Mesothelial cell of epicardium (in vitro differentiated cells): ENCODE results near the gene OPA1. TPM values are rescaled to one million over a fixed set of nuclear protein-coding genes. Genes with fewer than 3 reads are reported as not detected.

ENCODE experiments used
- DNase-seq, 2 experiments: peaks; one replicate each; pipeline ENCODE4 v3.0.0; 2021; ENCODE audit warnings: low spot score in 2 of 2; ENCODE audit not compliant: unreplicated experiment in 2 of 2
- H3K27ac Mint-ChIP-seq: 2 replicates; pipeline ENCODE4 v1.8.0; 2021; ENCODE audit warnings: mixed read lengths
- H3K27me3 Mint-ChIP-seq: 2 replicates; pipeline ENCODE4 v1.8.0; 2021; ENCODE audit warnings: low read depth, mixed read lengths
- H3K36me3 Mint-ChIP-seq: 2 replicates; pipeline ENCODE4 v1.8.0; 2021; ENCODE audit warnings: mixed read lengths
- H3K4me1 Mint-ChIP-seq: 2 replicates; pipeline ENCODE4 v1.8.0; 2021; ENCODE audit warnings: mixed read lengths
- H3K4me3 Mint-ChIP-seq: 2 replicates; pipeline ENCODE4 v1.8.0; 2021; ENCODE audit warnings: mild to moderate bottlenecking, moderate library complexity, mixed read lengths
- H3K9me3 Mint-ChIP-seq: 2 replicates; pipeline ENCODE4 v1.8.0; 2021; ENCODE audit warnings: mixed read lengths
- total RNA-seq: library from RNA; stranded (reverse); gene quantifications from 3 replicates; pipeline ENCODE4 v1.2.1, GENCODE V29; 2021
- TF ChIP-seq, protein P1 (sequence below): fragments of 200-600 bp; sonication (generic); IDR thresholded peaks from one replicate; pipeline ENCODE4 v1.5.0; 2021; ENCODE audit warnings: antibody characterized with exemption; ENCODE audit not compliant: unreplicated experiment

OPA1 gene
- total RNA-seq, 1 donor from 2014 or later, result 60.1 TPM

DNA sequence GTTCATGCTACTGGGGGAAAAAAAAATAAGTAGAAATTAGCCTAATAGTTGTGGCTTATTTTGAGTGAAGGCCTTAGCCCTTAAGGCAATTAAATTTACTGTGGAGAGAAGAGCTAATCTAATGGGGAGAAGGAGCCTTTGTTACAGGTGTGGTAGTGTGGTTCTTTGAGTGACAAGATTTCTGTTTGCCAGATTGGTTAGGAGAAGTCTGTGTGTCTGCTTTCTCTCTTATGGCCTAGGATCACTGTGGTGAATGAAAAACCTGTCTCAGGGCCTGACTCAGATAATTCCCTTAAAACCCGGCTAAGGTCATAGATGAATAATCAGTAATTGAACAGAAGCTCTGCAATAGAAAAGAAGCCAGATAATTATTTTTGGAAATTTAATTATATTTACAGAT, 27.0 kb downstream of the OPA1 start:
- TF ChIP-seq, protein P1, sequence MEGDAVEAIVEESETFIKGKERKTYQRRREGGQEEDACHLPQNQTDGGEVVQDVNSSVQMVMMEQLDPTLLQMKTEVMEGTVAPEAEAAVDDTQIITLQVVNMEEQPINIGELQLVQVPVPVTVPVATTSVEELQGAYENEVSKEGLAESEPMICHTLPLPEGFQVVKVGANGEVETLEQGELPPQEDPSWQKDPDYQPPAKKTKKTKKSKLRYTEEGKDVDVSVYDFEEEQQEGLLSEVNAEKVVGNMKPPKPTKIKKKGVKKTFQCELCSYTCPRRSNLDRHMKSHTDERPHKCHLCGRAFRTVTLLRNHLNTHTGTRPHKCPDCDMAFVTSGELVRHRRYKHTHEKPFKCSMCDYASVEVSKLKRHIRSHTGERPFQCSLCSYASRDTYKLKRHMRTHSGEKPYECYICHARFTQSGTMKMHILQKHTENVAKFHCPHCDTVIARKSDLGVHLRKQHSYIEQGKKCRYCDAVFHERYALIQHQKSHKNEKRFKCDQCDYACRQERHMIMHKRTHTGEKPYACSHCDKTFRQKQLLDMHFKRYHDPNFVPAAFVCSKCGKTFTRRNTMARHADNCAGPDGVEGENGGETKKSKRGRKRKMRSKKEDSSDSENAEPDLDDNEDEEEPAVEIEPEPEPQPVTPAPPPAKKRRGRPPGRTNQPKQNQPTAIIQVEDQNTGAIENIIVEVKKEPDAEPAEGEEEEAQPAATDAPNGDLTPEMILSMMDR, result no peak
- no peak for DNase-seq
- H3K9me3 Mint-ChIP-seq, result no peaks in the 10 kb centered on the region
- H3K27me3 Mint-ChIP-seq, result no peaks in the 10 kb centered on the region
- no peak overlapping the region for H3K27ac Mint-ChIP-seq
- no peak overlapping the region for H3K4me3 Mint-ChIP-seq
- H3K4me1 Mint-ChIP-seq, result no peaks in the 10 kb centered on the region
- H3K36me3 Mint-ChIP-seq, result peaks cover 26% of the 10 kb centered on the region

DNA sequence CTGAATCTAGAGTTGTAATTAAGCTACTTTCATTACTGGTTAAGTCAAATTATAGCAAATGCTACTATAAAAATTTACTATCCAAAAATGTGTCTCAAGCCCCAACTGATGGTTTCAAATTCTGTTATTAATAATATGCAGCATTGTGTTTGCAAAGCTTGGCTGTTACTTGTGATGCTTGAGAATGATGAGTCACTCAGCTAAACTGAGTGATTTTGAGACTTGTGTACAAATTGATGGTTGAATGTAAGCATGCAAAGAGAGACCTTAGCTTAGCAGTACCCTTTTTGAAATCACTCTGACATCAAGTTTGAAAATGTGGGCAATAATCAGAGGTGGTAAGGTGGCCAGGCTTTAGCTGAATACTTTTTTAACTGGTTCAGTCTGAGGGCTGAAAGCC, 27.6 kb downstream of the OPA1 start:
- no peak for DNase-seq

DNA sequence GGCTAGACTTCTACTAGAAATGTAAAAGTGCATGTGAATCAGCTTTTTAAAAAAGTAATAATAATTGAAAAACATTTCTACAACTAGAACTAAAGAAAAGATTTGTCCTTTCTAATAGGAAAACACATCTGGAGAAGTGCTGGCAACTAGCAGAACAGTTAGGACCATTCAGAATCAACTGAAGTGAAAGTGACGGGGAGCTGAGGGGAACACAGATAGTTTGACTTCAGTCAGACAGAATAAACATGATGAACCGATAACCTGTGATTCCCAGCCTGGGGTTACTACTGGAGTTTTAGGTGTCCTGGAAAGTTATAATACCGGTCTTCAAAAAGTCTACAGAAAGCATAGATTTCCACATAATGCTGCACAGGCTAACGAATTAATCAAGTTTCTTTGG, 28.1 kb downstream of the OPA1 start:
- H3K4me3 Mint-ChIP-seq, result no peak overlapping the region
- H3K27ac Mint-ChIP-seq, result no peak overlapping the region
- TF ChIP-seq, protein P1, result no peak

More for the DNA sequence above, 27.6 kb downstream of the OPA1 start:
- TF ChIP-seq, protein P1, result no peak
- Mint-ChIP-seq H3K27ac (no peak overlapping the region), H3K4me3 (no peak overlapping the region), H3K4me1 (no peaks in the 10 kb centered on the region), H3K36me3 (peaks cover 22% of the 10 kb centered on the region), H3K9me3 (no peaks in the 10 kb centered on the region), H3K27me3 (no peaks in the 10 kb centered on the region)

DNA sequence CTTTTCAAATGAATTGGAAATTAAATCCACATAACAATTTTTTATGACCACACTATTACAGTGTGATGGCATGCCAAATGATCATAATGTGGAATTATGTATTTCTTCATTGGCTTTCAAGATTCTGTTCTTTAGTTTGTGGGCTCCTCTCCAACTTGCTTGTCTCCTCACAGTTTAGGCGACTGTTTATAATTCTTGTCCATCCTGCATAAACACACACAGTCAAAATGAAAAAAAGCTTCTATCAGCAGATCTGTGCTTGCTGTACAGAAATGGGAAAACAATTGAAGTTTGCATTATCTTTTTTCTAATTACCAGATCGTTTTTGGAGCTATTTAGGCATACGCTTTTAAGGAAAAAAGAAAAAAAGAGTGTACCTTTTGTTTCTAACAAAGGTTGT, 37.0 kb downstream of the OPA1 start:
- Mint-ChIP-seq H3K27me3 (no peaks in the 10 kb centered on the region), H3K4me3 (no peak overlapping the region), H3K27ac (no peak overlapping the region), H3K36me3 (peaks cover 12% of the 10 kb centered on the region), H3K4me1 (peaks cover 11% of the 10 kb centered on the region), H3K9me3 (no peaks in the 10 kb centered on the region)
- no peak for DNase-seq
- TF ChIP-seq, protein P1, result no peak

More for the DNA sequence above, 28.1 kb downstream of the OPA1 start:
- Mint-ChIP-seq H3K4me1 (no peaks in the 10 kb centered on the region), H3K36me3 (peaks cover 24% of the 10 kb centered on the region), H3K9me3 (no peaks in the 10 kb centered on the region), H3K27me3 (no peaks in the 10 kb centered on the region)
- no peak for DNase-seq

DNA sequence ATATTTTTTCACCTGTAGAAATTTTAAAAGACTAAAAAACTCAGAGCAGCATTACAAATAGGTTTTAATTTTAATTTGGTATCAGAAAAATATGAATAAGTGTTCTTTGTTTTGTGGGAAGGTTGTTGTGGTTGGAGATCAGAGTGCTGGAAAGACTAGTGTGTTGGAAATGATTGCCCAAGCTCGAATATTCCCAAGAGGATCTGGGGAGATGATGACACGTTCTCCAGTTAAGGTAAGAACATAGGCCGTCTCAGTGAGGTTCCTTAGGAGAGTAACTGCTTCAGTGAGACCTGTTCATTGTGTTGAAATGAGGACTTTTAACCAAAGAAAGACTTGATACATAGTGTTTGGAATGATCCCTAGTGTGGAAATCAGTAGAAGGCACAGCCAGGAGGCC, 44.8 kb downstream of the OPA1 start:
- H3K27me3 Mint-ChIP-seq, result no peaks in the 10 kb centered on the region
- no peak for DNase-seq
- H3K27ac Mint-ChIP-seq, result no peak overlapping the region

More for the DNA sequence above, 44.8 kb downstream of the OPA1 start:
- TF ChIP-seq, protein P1, result no peak
- no peaks in the 10 kb centered on the region for H3K9me3 Mint-ChIP-seq
- no peaks in the 10 kb centered on the region for H3K4me1 Mint-ChIP-seq
- no peak overlapping the region for H3K4me3 Mint-ChIP-seq
- peaks cover 10% of the 10 kb centered on the region for H3K36me3 Mint-ChIP-seq
